ENCODE results near the gene MTG2.

The MTG2 gene

DNA sequence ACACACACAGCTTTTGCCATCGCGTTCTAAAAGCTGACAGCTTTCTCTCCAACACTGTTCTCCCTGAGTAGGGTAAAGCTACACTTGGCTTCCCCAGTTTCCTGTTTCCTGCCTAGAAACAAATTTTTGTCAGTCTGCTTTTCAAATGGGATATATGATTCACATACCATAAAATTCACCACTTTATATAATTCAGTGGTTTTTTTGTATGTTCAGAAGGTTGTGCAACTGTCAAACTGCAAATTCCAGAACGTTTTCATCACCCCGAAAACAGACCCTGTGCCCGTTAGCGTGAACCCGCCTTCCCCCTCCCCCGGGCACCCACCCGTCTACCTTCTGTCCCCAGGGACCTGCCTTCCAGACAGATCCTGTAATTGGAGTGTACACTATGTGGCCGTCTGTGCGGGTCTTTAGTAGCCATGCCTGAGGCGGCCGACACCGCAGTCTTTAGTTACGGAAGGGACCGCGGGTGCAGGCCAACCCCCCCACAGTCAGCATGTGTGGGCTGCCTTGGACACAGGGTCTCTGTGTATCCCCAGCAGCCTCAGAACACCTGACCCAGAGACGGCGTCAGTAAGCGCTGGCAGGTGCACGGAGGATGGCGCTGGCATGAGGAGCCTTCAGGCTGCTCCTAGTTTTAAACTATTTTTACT, 20.7 kb downstream of the MTG2 start:
- DNase-seq (ENCODE audit: low spot score) = no peak

DNA sequence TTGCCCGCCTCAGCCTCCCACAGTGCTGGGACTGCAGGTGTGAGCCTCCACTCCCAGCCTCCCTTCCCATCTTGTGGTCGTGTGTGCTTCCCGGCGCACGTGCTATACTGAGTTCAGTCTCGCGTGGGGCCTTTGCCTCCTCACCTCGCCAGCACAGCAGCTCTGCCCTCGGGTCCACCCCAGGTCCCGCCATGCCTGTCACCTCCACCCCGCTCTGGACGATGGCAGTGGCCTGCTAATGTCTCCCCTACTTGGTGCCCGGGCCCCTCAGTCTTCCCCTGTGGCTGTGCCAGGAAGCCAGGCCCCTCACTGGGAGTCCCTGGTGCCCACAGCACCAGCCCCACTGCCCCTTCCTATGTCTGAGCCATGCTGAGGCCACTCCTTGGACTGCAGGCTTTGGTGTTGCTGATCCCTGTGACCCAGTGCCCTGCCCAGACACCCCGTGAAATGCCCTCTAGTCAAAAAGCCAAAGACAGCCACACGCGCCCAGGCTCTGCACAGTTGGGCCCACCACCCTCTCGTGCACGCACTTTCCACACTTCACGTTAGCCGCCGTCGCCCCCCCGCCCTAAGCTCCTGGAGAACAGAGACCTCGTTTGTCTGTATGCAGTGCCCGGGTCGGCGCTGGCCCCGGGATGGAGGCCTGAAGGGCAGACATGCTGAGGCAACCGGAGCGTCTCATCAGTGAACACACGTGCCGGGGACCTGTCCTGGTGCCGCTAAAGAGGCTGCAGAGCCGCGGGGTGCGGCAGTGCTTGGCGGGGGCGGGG, 23.0 kb downstream of the MTG2 start:
- DNase-seq (ENCODE audit: low spot score) = no peak

DNA sequence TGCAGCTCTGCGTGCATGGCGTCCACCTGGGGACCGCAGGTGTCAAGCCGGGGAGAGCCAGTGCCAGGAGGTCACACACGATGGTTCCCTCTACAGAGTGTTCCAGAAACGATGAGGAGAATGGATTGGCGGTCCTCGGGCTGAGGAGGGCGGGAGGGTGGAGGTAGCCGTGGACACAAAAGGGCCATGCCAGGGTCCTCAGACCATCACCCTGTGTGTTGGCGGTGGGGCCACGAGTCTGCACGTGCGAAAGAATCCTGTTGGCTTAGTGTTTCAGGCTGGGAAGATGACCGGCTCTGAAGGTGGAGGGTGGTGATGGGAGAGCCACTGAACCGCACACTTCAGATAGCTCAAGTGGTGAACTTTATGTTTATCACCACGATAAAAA, 23.6 kb downstream of the MTG2 start:
- DNase-seq (ENCODE audit: low spot score) = no peak

DNA sequence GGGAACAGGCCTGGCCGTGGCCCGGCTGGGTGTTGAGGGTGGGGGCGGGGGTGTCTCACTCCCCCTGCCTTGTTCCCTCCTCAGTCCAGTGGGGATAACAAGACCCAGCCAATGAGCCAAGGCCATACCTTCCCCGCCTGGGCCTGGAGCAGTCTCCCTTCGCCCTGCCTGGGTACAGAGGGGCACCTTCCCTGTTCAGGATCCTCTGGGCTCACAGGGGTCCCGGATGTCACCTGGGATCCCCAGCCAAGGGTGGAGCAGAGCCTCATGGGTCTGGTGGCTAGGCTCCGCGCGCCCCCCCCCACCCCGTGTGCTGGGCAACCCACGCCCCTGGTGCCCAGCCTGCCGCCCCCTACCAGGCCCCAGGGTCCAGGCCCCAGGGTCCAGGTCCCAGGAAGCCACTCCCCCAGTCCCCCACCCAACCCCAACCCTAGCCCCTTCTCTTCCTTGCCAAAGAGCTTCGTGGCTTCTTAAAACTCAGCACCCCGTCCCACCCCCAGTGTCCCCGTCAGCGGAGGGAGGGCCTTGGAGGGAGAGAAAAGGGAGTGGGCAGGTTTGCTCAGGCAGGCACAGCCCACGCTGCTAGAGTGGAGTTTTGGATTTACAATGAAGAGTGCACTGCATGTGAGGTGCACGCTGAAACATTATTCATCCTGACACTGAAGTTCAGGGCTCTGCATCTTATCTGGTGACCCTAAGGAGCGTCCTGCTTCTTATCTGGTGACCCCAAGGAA, 25.4 kb downstream of the MTG2 start:
- no peak for DNase-seq (ENCODE audit: low spot score)

DNA sequence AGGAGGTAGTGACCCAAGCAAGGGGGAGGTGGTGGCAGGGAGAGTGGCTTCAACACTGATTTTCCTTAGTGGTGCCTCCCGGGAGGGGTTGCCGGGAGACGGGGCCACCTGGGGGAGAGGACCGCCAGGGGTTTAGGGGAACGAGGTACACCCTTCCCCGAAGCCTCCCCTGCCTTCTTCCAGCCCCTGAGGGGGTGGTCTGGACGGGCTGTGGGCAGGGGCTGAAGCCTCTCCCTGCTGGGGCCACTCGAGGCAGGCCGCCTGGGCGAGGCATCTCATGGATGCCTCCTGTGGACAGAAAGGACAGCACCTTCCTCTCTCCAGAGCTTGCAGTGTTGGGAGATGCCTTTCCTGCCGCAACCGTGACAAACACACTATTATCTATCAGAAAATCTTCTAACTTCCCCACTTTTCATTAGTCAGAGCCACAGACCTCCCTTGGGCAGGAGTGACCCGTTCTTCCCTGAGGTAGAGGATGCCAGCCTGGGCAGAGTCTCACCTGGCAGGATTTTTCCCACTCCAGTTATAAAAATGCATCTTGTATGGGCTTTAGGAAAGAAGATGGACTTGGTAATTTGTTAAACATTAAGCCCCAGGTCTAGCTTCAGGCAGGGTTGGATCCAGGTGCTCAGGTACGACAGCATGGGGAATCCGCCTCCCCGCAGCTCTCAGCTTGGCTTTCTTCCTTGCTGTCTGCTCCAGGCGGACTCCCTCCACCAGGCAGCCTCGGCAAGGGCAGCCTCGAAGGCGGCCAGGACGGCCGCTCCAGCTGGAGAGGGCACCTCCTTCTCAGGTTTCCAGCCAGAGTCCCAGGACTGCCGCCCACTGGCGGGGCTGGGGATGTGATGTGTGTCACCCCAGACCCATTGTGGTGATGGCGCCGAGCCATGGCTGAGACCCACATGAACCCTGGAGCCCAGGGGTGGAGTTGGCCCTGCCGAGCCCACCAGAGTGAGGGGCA, 26.2 kb downstream of the MTG2 start:
- no peak for DNase-seq (ENCODE audit: low spot score)

DNA sequence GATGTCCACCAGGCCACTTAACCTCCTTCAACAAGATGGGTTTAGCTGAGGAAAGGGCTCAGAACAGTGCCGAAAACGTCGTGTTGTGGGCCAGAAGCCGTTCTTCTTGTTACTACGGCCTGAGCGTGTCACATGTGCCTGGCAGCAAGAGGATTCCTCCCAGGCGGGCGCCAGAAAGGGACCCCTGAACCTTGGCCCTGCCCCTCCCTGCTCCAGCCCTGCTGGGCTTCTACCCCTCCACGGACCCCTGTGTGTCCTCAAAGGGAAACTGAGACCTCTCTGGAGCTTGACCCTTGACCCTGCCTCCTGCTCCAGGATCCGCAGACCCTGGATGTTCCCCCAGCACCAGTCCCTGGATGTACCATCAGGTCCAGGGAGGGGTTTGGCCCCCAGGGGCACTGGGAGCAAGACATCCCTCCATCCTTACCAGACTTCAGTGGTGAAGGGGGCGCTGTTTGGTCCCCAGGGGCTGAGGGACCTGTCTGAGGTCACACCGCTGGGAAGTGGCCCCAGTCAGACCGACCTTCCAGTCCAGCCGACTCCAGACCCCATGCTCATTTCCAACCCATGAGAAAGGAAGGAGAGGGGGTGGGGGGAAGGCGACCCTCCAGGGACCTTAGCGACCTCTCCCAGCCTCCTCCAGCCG, 27.1 kb downstream of the MTG2 start:
- DNase-seq (ENCODE audit: low spot score) = no peak

DNA sequence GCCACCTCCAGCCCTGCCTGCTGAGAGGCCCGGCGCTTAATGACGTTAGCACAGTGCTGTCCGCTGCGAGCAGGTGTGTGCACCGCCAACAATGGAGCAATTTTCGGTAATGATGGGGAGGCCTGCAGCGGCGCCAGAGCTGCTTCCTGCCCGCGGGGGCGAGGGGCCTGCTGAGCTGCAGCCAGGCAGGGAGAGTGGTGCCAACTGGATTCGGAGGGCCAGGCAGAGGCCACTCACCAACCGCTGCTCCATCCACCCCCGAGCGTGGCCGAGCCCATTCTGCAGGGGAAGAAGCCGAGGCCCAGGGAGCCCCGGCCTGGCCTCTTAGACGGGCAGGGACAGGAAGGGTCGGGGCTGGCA, 27.6 kb downstream of the MTG2 start:
- no peak for DNase-seq (ENCODE audit: low spot score)

DNA sequence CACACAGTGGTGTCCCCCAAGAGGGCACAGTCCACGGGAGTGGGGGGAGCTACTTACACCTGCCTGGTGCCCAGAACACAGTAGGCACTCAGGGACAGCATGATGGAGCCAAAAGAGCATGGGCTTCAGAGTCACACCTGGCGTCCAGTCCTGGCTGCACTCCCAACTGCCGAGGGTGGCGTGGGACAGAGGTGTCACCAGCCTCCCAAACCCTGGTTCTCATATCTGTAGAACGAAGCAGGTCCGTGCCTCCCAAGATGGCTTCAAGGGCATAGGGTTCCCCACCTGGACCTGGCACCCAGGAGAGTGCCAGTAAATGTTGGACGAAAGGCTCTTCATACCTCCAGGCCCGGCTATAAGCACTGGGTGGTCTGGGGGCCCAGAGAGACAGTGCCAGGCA, 28.4 kb downstream of the MTG2 start:
- DNase-seq (ENCODE audit: low spot score) = no peak

DNA sequence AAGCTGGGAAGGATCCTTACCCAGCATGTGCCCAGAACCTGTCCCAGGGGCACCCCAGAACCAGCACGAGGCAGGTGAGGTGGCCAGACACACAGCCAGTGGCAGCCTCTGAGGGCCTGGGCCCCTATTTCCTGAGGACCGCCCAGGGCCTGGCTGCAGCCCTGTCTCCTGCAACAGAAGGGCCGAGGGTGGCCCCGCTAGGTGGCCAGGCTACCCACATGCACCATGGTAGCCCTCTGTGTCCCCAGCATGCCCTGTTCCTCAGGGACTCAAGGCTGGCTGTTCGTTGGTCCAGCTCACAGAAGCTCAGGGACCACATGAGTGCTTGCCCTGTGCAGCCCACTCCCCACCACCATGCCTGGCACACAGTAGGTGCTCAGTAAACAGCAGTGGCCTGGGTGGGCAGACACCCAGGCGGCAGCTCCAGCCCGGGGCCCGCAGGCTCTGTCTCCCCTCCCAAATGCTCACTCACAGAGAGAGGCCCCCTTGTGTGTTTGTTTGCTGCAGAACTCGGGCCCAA, 29.0 kb downstream of the MTG2 start:
- no peak for DNase-seq (ENCODE audit: low spot score)

DNA sequence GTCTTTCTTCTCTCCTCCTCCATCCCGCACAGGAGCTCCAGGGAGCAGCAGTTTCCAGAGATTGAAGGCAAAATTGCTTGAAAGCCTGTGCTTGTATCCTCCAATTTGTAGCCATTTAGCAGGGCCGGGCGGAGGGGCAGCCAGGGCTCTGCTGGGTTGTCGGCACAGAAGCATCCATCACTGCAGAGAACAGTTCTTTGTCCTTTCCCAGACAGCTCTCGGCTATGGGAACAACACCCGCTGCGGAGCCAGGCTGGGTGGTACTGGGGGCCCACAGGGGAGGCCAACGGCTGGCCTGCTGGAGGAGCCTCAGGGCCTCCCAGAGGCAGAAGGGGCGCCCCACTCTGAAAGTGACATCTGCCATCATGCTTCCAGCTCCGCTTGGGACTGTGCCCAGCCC, 29.5 kb downstream of the MTG2 start:
- no peak for DNase-seq (ENCODE audit: low spot score)

DNA sequence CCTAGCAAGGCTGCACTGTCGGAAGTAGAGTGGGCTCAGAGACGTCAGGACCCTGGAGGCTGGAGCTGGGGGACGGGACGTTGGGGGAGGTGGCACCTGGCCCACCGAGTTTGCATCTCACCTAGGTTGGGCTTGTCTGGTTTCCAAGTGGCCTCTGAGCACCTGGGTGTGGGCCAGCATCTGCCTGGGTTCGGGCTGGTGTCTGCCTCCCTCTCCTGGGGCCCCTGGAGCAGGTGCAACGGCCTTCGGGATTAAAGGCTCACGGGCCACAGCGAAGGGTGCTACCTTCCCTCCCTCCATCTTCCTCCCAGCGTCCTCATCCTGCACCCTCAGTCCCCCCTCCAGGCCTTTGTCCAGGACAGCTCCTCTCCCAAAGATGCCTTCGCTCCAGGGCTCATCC, 31.2 kb downstream of the MTG2 start:
- DNase-seq (ENCODE audit: low spot score) = no peak

DNA sequence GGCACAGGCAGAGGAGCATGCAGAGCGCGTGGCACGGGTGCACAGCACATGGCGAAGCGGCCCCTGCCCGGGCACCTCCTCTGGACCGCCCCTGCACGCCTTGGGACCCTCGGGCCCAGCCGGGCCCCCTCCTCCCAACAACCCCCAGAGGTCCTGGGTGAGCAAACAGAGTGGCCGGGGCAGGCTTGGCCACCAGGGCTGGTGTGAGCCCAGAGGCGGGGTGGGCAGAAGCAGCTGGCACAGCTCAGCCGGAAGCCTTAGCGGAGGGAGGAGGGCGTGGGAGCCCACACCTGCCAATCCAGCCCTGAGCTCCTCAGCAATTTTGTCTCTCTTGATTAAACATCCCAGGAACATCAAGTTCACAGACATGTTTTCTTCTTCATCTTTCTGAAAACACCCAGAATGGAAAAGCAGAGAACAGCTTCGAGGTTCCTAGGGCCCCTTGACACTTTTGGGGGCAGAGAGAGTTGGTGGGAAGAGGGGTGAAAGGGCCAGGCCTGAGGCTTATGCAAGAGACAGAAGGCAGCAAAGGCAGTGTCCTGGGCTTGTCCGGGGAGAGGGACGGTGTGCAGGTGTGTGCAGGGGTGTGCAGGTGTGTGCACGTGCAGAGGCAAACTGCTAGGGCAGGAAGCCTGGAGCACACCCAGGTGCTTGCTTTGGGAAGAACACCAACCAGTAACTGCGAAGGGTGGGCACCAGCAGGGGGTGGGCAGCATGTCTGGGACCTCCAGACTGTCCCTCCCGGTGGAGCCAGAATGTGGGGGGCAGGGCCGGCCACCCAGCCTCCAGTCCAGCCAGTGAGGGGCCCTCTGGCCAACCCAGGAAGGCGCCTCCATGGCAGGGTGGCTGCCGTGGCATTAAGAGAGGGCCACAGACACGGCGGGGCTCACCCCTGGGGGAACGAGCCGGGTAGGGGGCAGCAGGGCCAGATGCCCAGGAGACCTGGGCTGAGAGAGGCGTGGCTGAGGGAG, 32.5 kb downstream of the MTG2 start:
- no peak for DNase-seq (ENCODE audit: low spot score)

DNA sequence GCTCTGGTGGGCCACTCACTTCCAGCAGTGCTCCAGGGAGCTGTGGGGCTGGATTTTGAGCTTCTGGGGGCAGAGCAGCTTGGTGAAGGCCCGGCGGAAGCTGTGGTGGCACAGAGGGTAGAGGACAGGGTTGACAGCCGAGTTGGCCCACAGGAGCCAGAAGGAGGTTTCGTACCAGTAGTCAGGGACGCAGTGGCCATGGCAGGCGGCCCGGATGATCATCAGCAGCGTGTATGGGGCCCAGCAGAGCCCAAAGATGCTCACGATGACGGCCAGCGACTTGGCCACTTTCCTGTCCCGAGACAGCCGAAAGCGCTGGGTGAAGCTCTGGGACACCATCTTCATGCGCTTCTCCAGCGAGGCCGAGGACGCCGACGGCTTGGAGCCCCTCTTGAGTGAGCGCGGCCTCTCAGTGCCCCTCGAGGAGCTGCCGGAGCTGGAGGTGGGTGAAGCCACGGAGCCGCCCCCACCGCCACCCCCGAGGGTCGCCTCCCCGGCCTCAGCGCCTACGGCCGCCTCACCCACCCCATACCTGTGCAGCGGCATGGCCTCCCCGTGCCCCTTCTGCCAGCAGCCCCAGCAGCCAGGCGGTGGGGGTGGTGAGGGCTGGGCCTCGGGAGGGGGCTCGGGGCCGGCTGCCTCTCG, 33.3 kb downstream of the MTG2 start:
- no peak for DNase-seq (ENCODE audit: low spot score)

DNA sequence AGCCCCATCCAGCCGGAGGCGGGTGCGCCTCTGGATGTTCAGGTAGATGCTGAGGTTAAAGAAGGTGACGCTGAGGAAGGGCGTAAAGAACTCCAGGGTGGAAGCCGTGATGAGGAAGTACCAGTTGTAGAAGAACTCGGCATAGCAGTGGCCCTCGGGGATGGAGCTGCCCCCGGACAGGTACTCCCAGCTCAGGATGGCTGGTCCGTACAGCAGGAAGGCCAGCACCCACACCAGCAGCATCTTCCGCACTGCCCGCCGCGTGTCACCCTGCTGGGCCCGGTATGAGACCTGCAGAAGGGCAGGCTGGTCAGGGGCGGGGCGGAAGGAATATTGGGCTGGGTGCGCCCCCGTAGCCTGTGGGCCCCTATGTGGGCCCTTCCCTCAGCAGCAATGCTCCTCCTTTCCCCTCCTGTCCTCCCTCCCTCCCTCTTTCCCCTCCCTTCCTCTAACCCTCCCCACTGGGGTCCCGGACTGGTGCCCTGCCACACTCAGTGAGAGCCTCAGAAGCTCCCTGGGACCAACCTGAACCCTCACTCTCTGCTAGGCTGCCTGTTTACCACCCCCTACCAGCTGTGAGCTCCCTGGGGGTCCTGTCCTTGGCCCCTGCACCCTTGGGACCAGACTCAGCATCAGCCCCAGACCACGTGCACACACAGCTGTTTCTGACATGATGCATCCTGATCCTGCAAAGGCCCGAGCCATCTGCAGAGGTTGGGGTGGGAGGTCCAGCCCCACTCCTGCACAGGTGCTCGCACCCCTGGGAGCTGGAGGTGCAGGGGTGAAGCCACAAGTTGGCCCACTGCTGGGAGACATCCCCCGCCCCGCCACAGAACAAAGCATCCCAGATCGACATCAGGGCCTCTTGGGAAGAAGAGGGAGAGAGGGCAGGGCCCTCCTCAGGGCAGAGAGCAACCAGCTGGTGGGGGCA, 34.1 kb downstream of the MTG2 start:
- no peak for DNase-seq (ENCODE audit: low spot score)

DNA sequence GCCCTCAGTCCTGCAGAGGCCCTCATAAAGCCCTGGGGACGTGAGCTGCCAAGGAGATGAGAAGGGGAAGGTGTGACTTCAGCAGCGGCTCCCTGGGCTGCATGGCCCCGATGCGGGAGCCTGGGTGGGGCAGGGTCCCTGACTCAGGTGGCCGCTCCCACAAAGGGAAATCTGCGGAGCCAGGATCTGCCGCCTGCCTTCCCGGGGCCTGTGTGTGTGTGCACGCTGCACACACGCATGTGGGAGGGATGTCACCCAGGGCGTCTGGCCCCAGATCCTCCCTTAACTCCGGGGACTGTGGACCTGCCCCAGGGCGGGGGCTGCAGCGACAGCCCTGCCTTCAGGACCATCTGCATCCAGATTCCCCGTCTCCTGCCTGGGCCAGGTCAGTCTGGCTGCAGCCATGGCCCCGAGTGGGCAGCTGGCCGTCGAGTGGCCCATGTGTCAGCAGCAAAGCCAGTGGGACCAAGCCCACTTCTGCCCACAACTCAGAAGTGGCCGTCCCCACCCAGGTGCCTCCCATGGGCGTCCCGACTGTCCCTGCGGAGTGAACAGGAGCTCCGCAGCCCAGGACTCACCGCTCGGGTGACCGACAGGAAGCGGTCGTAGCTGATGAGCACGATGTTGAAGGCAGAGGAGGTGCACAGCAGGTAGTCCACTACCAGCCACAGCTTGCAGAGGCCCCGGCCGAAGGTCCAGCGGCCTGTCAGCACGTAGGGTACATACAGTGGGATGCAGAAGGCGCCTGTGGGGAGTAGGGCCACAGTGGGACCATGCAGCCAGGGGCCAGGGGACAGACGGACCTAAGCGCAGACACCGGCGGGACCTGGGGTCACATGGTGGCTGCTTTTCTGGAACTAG, 35.3 kb downstream of the MTG2 start:
- no peak for DNase-seq (ENCODE audit: low spot score)

DNA sequence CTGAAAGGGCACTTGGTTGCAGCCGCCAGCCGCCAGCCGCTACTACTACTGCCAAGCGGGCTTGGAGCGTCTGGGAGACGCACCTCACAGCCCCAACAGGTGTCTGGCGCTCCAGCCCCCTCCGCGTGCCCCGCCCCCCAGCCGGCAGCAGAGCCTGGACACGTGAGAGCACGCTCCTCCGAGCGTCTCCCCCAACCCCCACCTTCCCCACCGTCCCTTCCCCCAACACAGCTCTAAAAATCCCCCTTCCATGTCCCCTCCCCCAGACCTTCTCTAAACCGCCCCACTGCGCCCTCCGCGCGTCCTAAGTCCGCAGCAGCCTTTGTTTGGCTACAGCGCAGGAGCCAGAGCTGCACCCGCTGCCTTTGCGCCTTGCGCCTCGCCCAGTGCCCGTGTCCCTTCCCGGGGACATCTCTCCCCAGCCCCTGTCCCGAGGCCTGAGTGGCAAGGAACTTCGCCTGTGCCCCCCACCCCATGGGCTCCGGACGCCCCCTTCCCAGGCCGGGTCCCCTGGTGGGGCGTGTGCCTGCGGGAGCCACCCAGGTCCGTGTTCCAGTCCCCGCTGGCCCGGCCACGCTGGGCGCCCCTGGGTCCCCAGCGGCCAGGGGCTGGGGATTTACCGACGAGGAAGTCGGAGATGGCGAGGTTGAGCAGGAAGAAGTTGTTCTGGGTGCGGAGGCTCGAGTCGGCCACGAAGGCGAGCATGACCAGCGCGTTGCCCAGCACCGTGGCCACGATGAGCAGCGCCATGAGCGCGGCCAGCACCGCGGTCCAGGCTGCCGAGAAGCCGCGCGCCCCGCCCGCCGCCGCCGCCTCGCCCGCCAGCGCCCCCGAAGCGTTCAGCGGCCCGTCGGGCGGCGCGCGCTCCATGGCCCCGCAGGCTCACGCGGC, 36.5 kb downstream of the MTG2 start:
- no peak for DNase-seq (ENCODE audit: low spot score)

Measured in hematopoietic multipotent progenitor cell treated with erythropoietin and hydrocortisone succinate and interleukin-3 and kit ligand, for 17 days (in vitro differentiated cells).